Activated naive CD4-positive, alpha-beta T cell treated with anti-CD3 and anti-CD28 coated beads, Interleukin-2, amount 50 U/mL, for 24 hours (primary cell): Measurements from ENCODE around the gene SV2B.

Experiments used
- H3K27ac Mint-ChIP-seq: one replicate; pipeline ENCODE4 v1.8.0; 2021; ENCODE audit warnings: mild to moderate bottlenecking, mixed read lengths
- H3K27me3 Mint-ChIP-seq: one replicate; pipeline ENCODE4 v1.8.0; 2021; ENCODE audit warnings: mixed read lengths
- H3K36me3 Mint-ChIP-seq: one replicate; pipeline ENCODE4 v1.8.0; 2021; ENCODE audit warnings: mixed read lengths
- H3K4me1 Mint-ChIP-seq: one replicate; pipeline ENCODE4 v1.8.0; 2021; ENCODE audit warnings: mixed read lengths
- H3K4me3 Mint-ChIP-seq: one replicate; pipeline ENCODE4 v1.8.0; 2021; ENCODE audit warnings: mild to moderate bottlenecking, mixed read lengths
- H3K9me3 Mint-ChIP-seq: one replicate; pipeline ENCODE4 v1.8.0; 2021; ENCODE audit warnings: mixed read lengths

SV2B gene

DNA sequence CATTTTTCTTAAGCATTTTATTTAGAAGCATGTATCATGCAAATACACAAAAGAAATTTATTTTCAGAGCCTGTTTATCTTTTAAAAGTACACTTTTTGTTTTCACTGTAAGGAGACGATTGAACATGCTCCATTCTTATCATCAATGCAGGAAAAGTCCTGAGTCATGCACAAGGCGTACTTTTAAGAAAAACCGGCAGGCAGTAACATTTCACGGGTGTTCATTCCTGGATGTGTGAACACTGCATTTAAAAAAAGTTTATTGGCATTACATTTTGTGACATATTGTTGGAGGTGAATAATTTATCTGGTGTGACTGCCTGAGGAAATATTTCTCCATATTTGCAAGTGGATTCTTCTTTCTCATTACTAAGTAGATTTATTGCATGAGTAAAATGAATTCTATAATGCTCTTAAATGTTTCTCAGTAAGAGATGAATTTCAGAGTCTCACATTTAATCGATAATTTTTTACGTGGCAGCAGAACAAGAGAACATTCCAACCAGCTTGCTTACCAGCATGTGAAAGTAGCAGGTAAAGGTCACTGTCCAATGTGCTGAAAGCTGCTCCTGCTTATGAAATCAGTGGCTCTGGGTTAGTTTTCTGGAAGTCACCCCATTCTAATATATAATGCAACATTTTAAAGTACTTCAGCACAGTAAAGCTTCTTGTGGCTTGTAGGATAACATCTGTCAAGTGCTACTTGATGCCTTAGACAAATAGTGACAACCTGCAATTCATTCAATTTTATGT is 87.0 kb downstream of the SV2B start:
- no peaks in the 10 kb centered on the region for H3K36me3 Mint-ChIP-seq
- peaks cover 29% of the 10 kb centered on the region for H3K27me3 Mint-ChIP-seq
- no peak overlapping the region for H3K4me3 Mint-ChIP-seq
- no peaks in the 10 kb centered on the region for H3K4me1 Mint-ChIP-seq
- H3K9me3 Mint-ChIP-seq = no peaks in the 10 kb centered on the region
- no peak overlapping the region for H3K27ac Mint-ChIP-seq

DNA sequence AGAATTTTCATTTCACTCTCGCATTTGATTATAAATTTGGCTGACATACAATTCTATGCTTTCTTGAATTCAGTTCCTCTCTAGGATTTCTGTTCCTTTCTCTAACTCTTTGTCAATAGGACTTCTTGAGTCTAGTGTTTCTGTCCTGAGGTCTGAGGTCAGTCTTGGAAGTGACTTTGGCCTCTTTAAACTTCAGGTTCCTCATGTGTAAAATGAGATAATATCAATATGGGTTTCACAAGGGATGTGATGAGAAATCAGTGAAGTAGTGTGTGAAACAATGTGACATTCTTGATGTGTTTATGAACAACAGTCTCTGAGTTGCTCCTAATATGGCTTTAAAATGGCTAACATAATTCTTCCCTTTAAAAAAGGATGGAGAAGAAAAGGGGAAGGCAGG is 92.2 kb downstream of the SV2B start:
- H3K4me1 Mint-ChIP-seq = no peaks in the 10 kb centered on the region
- H3K27me3 Mint-ChIP-seq = peaks cover 30% of the 10 kb centered on the region
- H3K36me3 Mint-ChIP-seq = peaks cover 2% of the 10 kb centered on the region
- no peak overlapping the region for H3K27ac Mint-ChIP-seq
- no peaks in the 10 kb centered on the region for H3K9me3 Mint-ChIP-seq
- H3K4me3 Mint-ChIP-seq = no peak overlapping the region

DNA sequence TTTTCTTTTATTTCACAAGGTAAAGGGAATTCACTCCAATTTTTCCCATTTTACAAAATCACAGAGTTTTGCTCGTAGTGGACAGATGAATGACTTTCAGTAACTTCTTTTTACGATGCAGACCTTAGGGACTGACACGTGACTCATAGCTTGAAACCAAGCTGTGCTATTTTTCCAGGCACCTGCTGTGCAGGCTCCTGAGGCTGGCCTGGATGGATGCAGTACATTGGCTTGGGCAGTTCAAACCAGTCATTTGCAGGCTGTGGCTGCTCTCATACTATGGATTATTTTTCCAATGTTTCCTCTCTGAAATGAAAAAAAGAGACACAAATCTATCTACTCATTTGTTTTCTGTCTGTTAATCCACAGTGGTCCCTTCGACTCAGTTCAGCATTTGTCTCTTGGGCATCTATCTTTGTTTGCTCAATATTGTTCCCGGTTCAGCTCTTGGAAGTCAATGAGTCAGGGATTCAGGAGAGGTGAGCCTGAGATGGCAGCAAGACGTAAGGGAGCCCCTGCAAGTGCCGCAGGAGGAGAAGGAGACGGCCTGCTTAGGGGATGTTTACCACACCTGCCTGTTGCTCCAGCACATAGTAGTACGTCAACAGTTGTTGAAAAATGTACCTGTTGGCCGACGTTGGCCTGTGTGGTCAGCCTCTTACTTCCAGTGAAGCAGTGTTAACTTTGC is 92.8 kb downstream of the SV2B start:
- H3K36me3 Mint-ChIP-seq = peaks cover 2% of the 10 kb centered on the region
- no peak overlapping the region for H3K27ac Mint-ChIP-seq
- peaks cover 30% of the 10 kb centered on the region for H3K27me3 Mint-ChIP-seq
- H3K4me3 Mint-ChIP-seq = no peak overlapping the region
- no peaks in the 10 kb centered on the region for H3K9me3 Mint-ChIP-seq
- H3K4me1 Mint-ChIP-seq = no peaks in the 10 kb centered on the region

DNA sequence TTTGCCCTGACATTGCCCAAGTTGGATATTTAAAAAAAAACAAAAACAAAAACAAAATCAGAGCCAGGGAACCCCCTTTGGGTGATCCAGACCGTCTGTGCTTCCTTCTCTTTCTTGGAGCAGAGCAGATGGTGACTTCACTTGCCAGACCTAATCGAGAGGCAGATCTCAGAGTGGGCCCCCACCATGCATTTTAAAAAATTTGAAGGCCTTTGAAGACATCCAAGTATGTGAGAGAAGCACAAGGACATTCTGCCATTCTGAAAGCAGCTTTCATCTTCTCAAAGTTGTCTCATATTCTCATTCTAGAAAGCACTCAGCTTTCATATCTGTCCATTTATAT is 93.3 kb downstream of the SV2B start:
- peaks cover 30% of the 10 kb centered on the region for H3K27me3 Mint-ChIP-seq
- H3K4me1 Mint-ChIP-seq = no peaks in the 10 kb centered on the region
- peaks cover 2% of the 10 kb centered on the region for H3K36me3 Mint-ChIP-seq
- H3K27ac Mint-ChIP-seq = no peak overlapping the region
- H3K4me3 Mint-ChIP-seq = no peak overlapping the region
- H3K9me3 Mint-ChIP-seq = no peaks in the 10 kb centered on the region

DNA sequence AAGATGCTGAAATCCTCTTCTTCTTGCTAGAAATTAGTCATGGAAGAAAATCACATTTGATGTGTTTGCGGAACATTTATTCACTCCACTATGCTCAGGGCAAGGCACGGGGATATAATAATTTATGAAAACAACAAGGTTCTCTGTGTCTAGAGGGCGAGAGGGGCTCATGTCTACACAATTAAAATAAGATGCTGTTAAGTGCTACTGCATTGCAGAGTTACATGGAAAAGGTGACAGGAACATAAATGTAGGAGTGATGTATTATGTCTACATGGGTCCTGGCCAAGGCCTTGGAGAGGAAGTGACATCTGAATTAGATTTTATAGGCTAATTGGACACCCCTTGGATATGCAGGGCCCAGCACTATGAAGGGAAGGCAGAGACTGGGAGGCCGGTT is 96.1 kb downstream of the SV2B start:
- H3K36me3 Mint-ChIP-seq = peaks cover 2% of the 10 kb centered on the region
- H3K9me3 Mint-ChIP-seq = no peaks in the 10 kb centered on the region
- H3K4me3 Mint-ChIP-seq = no peak overlapping the region
- peaks cover 20% of the 10 kb centered on the region for H3K27me3 Mint-ChIP-seq
- H3K4me1 Mint-ChIP-seq = no peaks in the 10 kb centered on the region
- H3K27ac Mint-ChIP-seq = no peak overlapping the region

DNA sequence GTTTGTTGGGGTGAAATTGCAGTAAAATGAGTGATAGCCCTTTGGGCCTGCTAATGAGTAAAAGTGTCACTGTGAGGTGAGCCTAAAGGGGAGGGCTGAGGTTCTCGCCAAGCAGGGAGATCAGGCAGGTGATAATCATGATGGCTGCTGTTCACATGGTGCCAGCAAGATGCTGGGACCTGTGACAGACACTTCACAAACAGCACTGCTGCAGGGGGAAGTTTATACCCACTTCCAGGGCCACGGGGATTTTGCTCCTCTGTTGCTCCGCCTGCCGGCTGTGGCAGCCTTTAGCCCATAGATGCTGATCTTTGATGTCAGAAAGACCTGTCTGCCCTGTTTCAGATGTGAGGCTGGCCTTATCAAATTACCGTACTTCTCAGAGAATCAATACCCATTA is 96.7 kb downstream of the SV2B start:
- Mint-ChIP-seq H3K36me3 (peaks cover 2% of the 10 kb centered on the region), H3K27me3 (peaks cover 17% of the 10 kb centered on the region), H3K4me1 (no peaks in the 10 kb centered on the region), H3K27ac (no peak overlapping the region), H3K9me3 (no peaks in the 10 kb centered on the region), H3K4me3 (no peak overlapping the region)

DNA sequence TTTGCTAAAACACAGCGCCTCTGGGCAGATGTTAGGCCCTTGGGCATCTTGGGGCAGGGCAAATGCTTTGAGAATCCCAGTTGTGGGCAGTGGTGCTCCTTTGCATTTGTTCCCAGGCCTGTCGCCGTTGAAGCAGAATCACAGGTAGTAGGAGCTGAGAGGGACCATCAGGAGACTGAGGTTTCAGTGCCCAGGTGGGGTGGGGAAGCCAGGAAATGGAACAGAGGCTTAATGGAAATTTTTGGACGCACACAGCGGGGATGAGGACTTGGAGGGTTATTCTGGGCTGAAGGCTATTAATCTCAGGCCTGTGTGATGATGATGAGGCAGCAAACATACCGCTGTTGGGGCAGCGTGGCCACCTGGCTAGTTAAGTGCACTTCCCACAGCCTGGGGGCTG is 99.5 kb downstream of the SV2B start:
- no peaks in the 10 kb centered on the region for H3K9me3 Mint-ChIP-seq
- H3K4me3 Mint-ChIP-seq = no peak overlapping the region
- no peaks in the 10 kb centered on the region for H3K4me1 Mint-ChIP-seq
- H3K27me3 Mint-ChIP-seq = peaks cover 6% of the 10 kb centered on the region
- H3K36me3 Mint-ChIP-seq = no peaks in the 10 kb centered on the region
- H3K27ac Mint-ChIP-seq = no peak overlapping the region

DNA sequence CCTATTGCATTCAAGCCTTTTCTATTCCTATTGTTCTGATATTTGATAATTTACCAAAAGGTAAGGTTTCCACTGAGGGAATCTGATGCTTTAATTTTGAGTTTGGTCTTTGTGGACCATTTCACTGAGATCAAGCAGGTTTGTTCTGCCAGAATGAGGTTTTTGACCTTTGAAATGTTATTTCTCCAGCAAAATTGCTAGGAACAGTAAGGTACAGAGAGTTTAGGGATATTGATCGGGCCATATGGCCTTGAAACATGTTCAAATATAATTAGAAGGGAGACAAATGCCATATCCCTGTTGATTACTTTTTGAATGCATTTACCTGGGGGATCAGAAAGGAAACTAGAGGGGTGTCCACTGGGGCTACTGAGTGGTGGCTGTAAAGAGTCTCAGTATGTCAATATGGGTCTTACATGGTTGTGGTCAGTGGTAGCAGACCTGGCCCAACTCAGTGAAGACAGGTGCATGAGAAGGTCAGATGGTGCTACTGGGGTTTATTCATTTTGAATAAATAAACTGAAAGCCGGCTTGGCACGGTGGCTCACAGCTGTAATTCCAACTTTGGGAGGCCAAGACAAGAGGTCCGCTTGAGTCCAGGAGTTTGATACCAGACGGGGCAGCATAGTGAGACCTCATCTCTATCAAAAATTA is 100.2 kb downstream of the SV2B start:
- peaks cover 3% of the 10 kb centered on the region for H3K27me3 Mint-ChIP-seq
- no peaks in the 10 kb centered on the region for H3K36me3 Mint-ChIP-seq
- no peak overlapping the region for H3K27ac Mint-ChIP-seq
- no peaks in the 10 kb centered on the region for H3K9me3 Mint-ChIP-seq
- no peak overlapping the region for H3K4me3 Mint-ChIP-seq
- no peaks in the 10 kb centered on the region for H3K4me1 Mint-ChIP-seq

DNA sequence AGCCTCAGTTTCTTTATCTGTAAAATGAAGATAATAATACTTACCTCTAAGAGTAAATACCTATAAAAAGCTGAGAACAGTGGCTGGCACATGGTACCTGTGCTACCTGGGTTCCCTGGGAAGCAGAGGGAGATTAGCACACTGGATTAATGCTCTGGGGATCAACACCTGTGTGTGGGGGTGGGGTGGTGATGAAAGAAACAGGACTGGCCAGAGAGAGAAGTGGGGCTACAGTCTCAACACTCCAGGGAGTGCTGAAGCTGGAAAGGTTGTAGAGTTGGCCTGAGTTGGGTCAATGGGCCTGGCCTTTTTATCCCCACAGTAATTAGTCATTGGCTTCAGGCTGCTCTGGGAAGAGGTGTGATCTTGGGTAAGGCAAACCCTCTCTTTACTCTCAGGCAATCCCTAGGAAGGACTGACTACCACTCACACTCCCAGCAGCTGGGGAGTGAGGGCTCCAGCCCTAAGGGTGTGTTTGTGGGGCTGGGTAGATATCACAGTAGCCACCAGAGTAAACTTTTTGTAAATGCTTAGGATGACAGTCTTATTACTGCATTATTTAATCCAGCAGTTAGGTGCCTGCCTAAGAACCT is 102.5 kb downstream of the SV2B start:
- Mint-ChIP-seq H3K27me3 (peaks cover 3% of the 10 kb centered on the region), H3K27ac (no peak overlapping the region), H3K4me1 (no peaks in the 10 kb centered on the region), H3K9me3 (no peaks in the 10 kb centered on the region), H3K4me3 (no peak overlapping the region), H3K36me3 (no peaks in the 10 kb centered on the region)

DNA sequence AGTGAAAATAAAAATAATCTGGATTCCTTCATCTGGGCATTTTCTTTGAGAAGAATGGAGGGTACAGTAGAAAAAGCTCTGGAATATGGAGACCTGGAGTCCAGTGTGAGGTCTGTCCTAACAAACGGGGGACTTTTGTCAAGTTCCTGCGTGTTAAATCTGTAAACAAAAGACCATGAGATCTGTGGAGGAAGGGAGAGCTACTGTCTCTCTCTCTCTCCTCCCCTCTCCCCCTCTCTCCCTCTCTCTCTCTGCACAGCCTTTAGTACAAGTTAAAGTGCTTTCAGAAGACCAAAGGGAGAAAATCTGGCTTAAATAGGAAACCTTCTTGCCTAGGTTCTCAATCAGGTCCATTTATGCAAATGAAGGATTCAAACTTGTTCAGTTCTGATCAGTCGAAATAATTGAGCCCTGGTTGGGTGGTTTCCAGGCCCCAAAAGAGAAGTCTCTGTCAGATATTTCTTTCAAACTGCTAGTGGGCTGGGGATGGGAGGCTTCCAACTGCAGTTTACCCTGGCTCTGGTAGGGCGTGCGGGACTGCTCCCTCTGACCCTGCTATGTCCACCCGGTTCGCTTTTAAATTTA is 103.7 kb downstream of the SV2B start:
- Mint-ChIP-seq H3K27ac (no peak overlapping the region), H3K27me3 (peaks cover 6% of the 10 kb centered on the region), H3K36me3 (no peaks in the 10 kb centered on the region), H3K4me1 (no peaks in the 10 kb centered on the region), H3K4me3 (no peak overlapping the region), H3K9me3 (no peaks in the 10 kb centered on the region)

DNA sequence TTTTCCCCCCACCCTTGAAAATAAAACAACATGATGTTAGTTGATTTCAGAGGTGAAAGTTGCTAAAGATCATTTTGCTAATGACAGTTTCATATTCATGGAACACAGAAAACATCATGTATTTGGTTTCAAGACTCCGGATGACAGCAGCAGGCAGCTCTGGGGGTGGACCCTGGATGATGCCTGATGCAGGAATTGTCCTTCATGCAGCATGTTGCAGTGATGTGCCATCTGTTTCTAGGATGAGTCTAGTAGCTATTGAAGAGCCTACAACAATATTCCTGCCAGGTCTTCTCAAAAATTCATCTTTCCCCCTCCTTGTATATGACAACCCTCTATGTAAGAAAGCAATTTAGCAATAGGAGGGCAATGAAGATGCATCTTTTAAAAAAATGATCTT is 108.3 kb downstream of the SV2B start:
- no peaks in the 10 kb centered on the region for H3K9me3 Mint-ChIP-seq
- no peak overlapping the region for H3K27ac Mint-ChIP-seq
- no peaks in the 10 kb centered on the region for H3K4me1 Mint-ChIP-seq
- no peaks in the 10 kb centered on the region for H3K36me3 Mint-ChIP-seq
- H3K4me3 Mint-ChIP-seq = no peak overlapping the region
- H3K27me3 Mint-ChIP-seq = peaks cover 14% of the 10 kb centered on the region

DNA sequence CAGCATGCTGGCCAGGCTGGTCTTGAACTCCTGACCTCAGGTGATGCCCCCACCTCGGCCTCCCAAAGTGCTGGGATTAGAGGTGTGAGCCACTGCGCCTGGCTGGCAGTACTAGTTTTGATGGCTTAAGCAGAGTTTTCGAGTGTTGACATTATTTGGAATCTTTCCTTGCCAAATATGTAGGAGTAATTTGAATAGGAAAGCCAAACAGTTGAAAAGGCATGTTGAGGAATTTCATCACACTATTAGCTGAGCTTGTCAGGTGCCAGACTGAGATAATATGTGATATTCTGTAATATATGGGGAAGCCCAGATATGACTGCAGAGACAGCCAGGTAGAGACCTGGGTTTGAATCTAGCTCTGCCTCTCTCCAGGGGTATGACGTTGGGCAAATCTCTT is 109.3 kb downstream of the SV2B start:
- H3K27ac Mint-ChIP-seq = no peak overlapping the region
- no peaks in the 10 kb centered on the region for H3K9me3 Mint-ChIP-seq
- no peaks in the 10 kb centered on the region for H3K4me1 Mint-ChIP-seq
- no peaks in the 10 kb centered on the region for H3K36me3 Mint-ChIP-seq
- H3K27me3 Mint-ChIP-seq = peaks cover 14% of the 10 kb centered on the region
- no peak overlapping the region for H3K4me3 Mint-ChIP-seq

DNA sequence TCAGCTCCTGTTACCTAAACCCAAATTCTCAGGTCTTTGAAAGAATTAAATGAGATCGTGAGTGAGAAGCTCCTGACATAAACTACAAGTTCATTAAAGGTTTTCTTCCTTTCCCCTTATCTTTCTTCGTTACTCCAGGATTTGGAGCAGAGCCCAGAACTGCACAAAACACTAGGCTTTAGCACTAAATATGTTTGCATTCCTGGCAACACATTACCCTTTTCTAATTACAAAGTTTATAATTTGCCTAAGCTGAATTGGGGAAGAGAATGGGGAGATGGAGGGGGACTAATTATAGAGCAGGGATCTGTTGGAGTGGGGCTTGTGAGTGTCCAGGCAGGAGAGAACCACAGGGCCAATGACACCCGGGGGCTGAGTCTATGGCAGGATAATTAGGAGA is 109.7 kb downstream of the SV2B start:
- peaks cover 15% of the 10 kb centered on the region for H3K27me3 Mint-ChIP-seq
- H3K4me3 Mint-ChIP-seq = no peak overlapping the region

DNA sequence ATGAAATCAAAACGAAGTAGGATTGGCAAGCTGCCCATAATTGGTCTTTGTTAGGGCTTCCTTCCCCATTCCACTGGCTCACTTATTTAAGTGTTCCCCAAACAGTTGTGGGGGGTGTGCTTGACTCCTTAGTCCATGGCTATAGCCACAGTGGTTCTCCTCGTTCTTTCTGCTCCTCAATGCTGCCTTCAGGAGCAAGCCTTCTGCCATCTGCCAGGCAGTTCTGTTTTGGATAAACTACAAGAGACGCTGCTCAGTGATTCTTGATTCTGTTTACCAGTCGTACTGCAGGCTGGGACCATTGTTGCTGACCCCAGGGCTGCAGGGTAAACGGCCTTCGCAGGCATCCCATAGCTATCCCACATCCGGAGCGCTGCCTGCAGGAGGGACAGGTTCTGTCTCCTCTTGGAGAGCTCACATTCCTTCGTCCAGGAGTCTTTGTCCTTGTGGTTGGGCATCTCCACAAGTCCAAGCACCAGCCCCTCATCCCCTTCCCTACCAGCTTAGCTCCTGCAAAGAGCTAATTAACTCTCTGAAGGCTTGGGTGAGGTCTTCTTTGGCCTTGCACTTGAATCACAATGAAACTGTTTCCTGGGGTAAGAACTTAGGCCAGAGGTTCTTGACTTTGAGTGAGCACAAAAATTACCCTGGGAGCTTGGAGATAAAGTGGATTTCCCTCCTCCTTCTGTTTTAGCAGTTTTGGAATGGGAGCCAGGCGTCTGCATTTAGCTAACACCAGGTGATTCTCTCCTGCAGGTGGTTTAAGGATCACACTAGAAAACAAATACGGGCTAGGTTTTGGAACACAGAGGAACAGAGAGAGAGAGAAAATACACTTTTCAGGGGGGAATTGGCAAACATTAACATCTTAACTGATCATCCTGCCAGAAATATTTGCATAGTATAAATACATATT is 114.9 kb downstream of the SV2B start:
- no peak overlapping the region for H3K27ac Mint-ChIP-seq
- H3K4me3 Mint-ChIP-seq = no peak overlapping the region
- no peaks in the 10 kb centered on the region for H3K4me1 Mint-ChIP-seq
- peaks cover 13% of the 10 kb centered on the region for H3K27me3 Mint-ChIP-seq
- no peaks in the 10 kb centered on the region for H3K9me3 Mint-ChIP-seq
- no peaks in the 10 kb centered on the region for H3K36me3 Mint-ChIP-seq

More for the DNA sequence above, 109.7 kb downstream of the SV2B start:
- Mint-ChIP-seq H3K4me1 (no peaks in the 10 kb centered on the region), H3K27ac (no peak overlapping the region), H3K9me3 (no peaks in the 10 kb centered on the region), H3K36me3 (no peaks in the 10 kb centered on the region)

DNA sequence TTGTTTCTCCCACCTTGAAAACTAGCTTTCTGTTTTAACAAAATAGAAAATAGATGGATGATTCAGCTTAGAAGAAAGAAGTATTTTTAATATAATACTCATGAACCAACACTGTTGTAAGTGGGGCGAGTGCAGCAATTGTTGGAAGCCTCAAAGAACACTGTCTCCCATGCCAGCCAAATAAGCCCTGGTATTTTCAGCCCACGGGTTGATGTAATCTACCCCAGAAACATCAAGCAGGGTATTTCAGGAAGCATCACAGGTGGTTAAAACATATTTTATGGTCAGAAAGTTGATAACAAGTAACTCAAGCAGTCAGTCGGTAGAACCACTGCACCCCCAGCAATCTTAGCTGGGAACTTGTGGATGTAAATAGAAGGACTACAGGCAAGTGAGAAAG is 115.9 kb downstream of the SV2B start:
- no peaks in the 10 kb centered on the region for H3K4me1 Mint-ChIP-seq
- H3K36me3 Mint-ChIP-seq = no peaks in the 10 kb centered on the region
- no peak overlapping the region for H3K27ac Mint-ChIP-seq
- no peak overlapping the region for H3K4me3 Mint-ChIP-seq
- no peaks in the 10 kb centered on the region for H3K9me3 Mint-ChIP-seq
- H3K27me3 Mint-ChIP-seq = peaks cover 8% of the 10 kb centered on the region
